Measurements from ENCODE around the gene SYTL4.

SYTL4 gene

GRCh38 chrX:100662796-100663195 is 69.1 kb downstream of the SYTL4 start:
- H3K27ac ChIP-seq (ENCODE audit: low read depth, low read length): no peak overlapping the region
- no peaks in the 10 kb centered on the region for H3F3A ChIP-seq (ENCODE audit: control insufficient read depth, insufficient read depth)
- no peaks in the 10 kb centered on the region for H3K27me3 ChIP-seq (ENCODE audit: control insufficient read depth, low read length)
- TF ChIP-seq CTCF (IDR thresholded peaks at IDR 0.05; ENCODE audit: low read depth, low read length, poor library complexity, severe bottlenecking) (no peak), EZH2phosphoT487 (IDR thresholded peaks at IDR 0.05; ENCODE audit: borderline replicate concordance, low read length) (no peak)
- H3K4me1 ChIP-seq (ENCODE audit: control insufficient read depth, low read length): no peaks in the 10 kb centered on the region
- no peaks in the 10 kb centered on the region for H4K20me1 ChIP-seq (ENCODE audit: control insufficient read depth, insufficient read depth, low read depth, low read length)
- H3K79me2 ChIP-seq (ENCODE audit: control insufficient read depth, low read length): no peaks in the 10 kb centered on the region
- no peaks in the 10 kb centered on the region for H3K36me3 ChIP-seq (ENCODE audit: control insufficient read depth, low read length)
- H3K9me2 ChIP-seq (replicated peaks; ENCODE audit: control insufficient read depth, low read length): no peaks in the 10 kb centered on the region
- no peak overlapping the region for H3K4me3 ChIP-seq (ENCODE audit: low read length)
- no peak overlapping the region for H3K4me2 ChIP-seq (ENCODE audit: low read length)
- no peaks in the 10 kb centered on the region for H3K9me3 ChIP-seq (ENCODE audit: control insufficient read depth, insufficient read depth, low read length)

- Histone ChIP-seq H3K36me3 (ENCODE audit: control insufficient read depth, low read length) (no peaks in the 10 kb centered on the region), H3K4me1 (ENCODE audit: control insufficient read depth, low read length) (no peaks in the 10 kb centered on the region), H3K4me2 (ENCODE audit: low read length) (no peak overlapping the region), H3K27me3 (ENCODE audit: control insufficient read depth, low read length) (no peaks in the 10 kb centered on the region), H4K20me1 (ENCODE audit: control insufficient read depth, insufficient read depth, low read depth, low read length) (no peaks in the 10 kb centered on the region), H3K9me3 (ENCODE audit: control insufficient read depth, insufficient read depth, low read length) (no peaks in the 10 kb centered on the region), H3K27ac (ENCODE audit: low read depth, low read length) (no peak overlapping the region), H3K9me2 (replicated peaks; ENCODE audit: control insufficient read depth, low read length) (no peaks in the 10 kb centered on the region), H3K79me2 (ENCODE audit: control insufficient read depth, low read length) (no peaks in the 10 kb centered on the region), H3F3A (ENCODE audit: control insufficient read depth, insufficient read depth) (no peaks in the 10 kb centered on the region), H3K4me3 (ENCODE audit: low read length) (no peak overlapping the region)
- TF ChIP-seq EZH2phosphoT487 (IDR thresholded peaks at IDR 0.05; ENCODE audit: borderline replicate concordance, low read length) (no peak), CTCF (IDR thresholded peaks at IDR 0.05; ENCODE audit: low read depth, low read length, poor library complexity, severe bottlenecking) (no peak)
Observed at GRCh38 chrX:100662170-100662569, 69.8 kb downstream of the SYTL4 start.

GRCh38 chrX:100659431-100660137 is 72.3 kb downstream of the SYTL4 start:
- Histone ChIP-seq H3K27me3 (ENCODE audit: control insufficient read depth, low read length) (no peaks in the 10 kb centered on the region), H3K9me2 (replicated peaks; ENCODE audit: control insufficient read depth, low read length) (no peaks in the 10 kb centered on the region), H3K79me2 (ENCODE audit: control insufficient read depth, low read length) (no peaks in the 10 kb centered on the region), H3K9me3 (ENCODE audit: control insufficient read depth, insufficient read depth, low read length) (no peaks in the 10 kb centered on the region), H3K36me3 (ENCODE audit: control insufficient read depth, low read length) (no peaks in the 10 kb centered on the region), H3K27ac (ENCODE audit: low read depth, low read length) (no peak overlapping the region), H3F3A (ENCODE audit: control insufficient read depth, insufficient read depth) (no peaks in the 10 kb centered on the region), H3K4me2 (ENCODE audit: low read length) (no peak overlapping the region), H4K20me1 (ENCODE audit: control insufficient read depth, insufficient read depth, low read depth, low read length) (no peaks in the 10 kb centered on the region), H3K4me1 (ENCODE audit: control insufficient read depth, low read length) (no peaks in the 10 kb centered on the region), H3K4me3 (ENCODE audit: low read length) (no peak overlapping the region)
- TF ChIP-seq CTCF (IDR thresholded peaks at IDR 0.05; ENCODE audit: low read depth, low read length, poor library complexity, severe bottlenecking) (no peak), EZH2phosphoT487 (IDR thresholded peaks at IDR 0.05; ENCODE audit: borderline replicate concordance, low read length) (no peak)
